Measurements from ENCODE around the gene PC.

PC gene

GRCh38 chr11:66852466-66853241, 105.5 kb downstream of the PC start:
- H3K4me1 ChIP-seq (ENCODE audit: control insufficient read depth in 1 of 2, insufficient read depth in 2 of 2, low read length in 2 of 2): peaks cover 5 to 9% of the 10 kb centered on the region in 2 donors
- no peaks in the 10 kb centered on the region for H3K9me3 ChIP-seq (ENCODE audit: control insufficient read depth in 1 of 2, low read length in 2 of 2)
- no peak overlapping the region for H3K4me3 ChIP-seq (ENCODE audit: low read depth in 1 of 2, low read length in 2 of 2)
- no peak overlapping the region for H3K9ac ChIP-seq (ENCODE audit: low read depth in 1 of 2, low read length in 2 of 2)
- no peaks in the 10 kb centered on the region for H3K27me3 ChIP-seq (ENCODE audit: control insufficient read depth in 1 of 2, insufficient read depth in 2 of 2, low read length in 2 of 2)
- H3K27ac ChIP-seq (ENCODE audit: low read depth, low read length): no peak overlapping the region
- H3K36me3 ChIP-seq (ENCODE audit: control insufficient read depth in 1 of 2, insufficient read depth in 2 of 2, low read length in 2 of 2): peaks cover 0 to 11% of the 10 kb centered on the region in 2 donors

GRCh38 chr11:66851698-66852465, 106.3 kb downstream of the PC start:
- H3K36me3 ChIP-seq (ENCODE audit: control insufficient read depth in 1 of 2, insufficient read depth in 2 of 2, low read length in 2 of 2): peaks cover 0 to 15% of the 10 kb centered on the region in 2 donors
- no peaks in the 10 kb centered on the region for H3K27me3 ChIP-seq (ENCODE audit: control insufficient read depth in 1 of 2, insufficient read depth in 2 of 2, low read length in 2 of 2)
- no peaks in the 10 kb centered on the region for H3K9me3 ChIP-seq (ENCODE audit: control insufficient read depth in 1 of 2, low read length in 2 of 2)
- H3K9ac ChIP-seq (ENCODE audit: low read depth in 1 of 2, low read length in 2 of 2): no peak overlapping the region
- H3K27ac ChIP-seq (ENCODE audit: low read depth, low read length): no peak overlapping the region
- H3K4me3 ChIP-seq (ENCODE audit: low read depth in 1 of 2, low read length in 2 of 2): no peak overlapping the region
- peaks cover 5 to 9% of the 10 kb centered on the region in 2 donors for H3K4me1 ChIP-seq (ENCODE audit: control insufficient read depth in 1 of 2, insufficient read depth in 2 of 2, low read length in 2 of 2)

- H3K4me3 ChIP-seq (ENCODE audit: low read depth in 1 of 2, low read length in 2 of 2): no peak overlapping the region
Observed at GRCh38 chr11:66851239-66851596, 107.0 kb downstream of the PC start.

GRCh38 chr11:66850588-66851238, 107.5 kb downstream of the PC start:
- H3K9ac ChIP-seq (ENCODE audit: low read depth in 1 of 2, low read length in 2 of 2): no peak overlapping the region
- no peak overlapping the region for H3K4me3 ChIP-seq (ENCODE audit: low read depth in 1 of 2, low read length in 2 of 2)
- H3K27ac ChIP-seq (ENCODE audit: low read depth, low read length): no peak overlapping the region
- H3K36me3 ChIP-seq (ENCODE audit: control insufficient read depth in 1 of 2, insufficient read depth in 2 of 2, low read length in 2 of 2): peaks cover 2 to 25% of the 10 kb centered on the region in 2 donors
- H3K27me3 ChIP-seq (ENCODE audit: control insufficient read depth in 1 of 2, insufficient read depth in 2 of 2, low read length in 2 of 2): no peaks in the 10 kb centered on the region
- peaks cover 3 to 6% of the 10 kb centered on the region in 2 donors for H3K4me1 ChIP-seq (ENCODE audit: control insufficient read depth in 1 of 2, insufficient read depth in 2 of 2, low read length in 2 of 2)
- no peaks in the 10 kb centered on the region for H3K9me3 ChIP-seq (ENCODE audit: control insufficient read depth in 1 of 2, low read length in 2 of 2)

More at GRCh38 chr11:66851239-66851596, 107.0 kb downstream of the PC start:
- no peaks in the 10 kb centered on the region for H3K27me3 ChIP-seq (ENCODE audit: control insufficient read depth in 1 of 2, insufficient read depth in 2 of 2, low read length in 2 of 2)
- no peak overlapping the region for H3K9ac ChIP-seq (ENCODE audit: low read depth in 1 of 2, low read length in 2 of 2)
- H3K9me3 ChIP-seq (ENCODE audit: control insufficient read depth in 1 of 2, low read length in 2 of 2): no peaks in the 10 kb centered on the region
- H3K27ac ChIP-seq (ENCODE audit: low read depth, low read length): no peak overlapping the region
- H3K4me1 ChIP-seq (ENCODE audit: control insufficient read depth in 1 of 2, insufficient read depth in 2 of 2, low read length in 2 of 2): peaks cover 5 to 9% of the 10 kb centered on the region in 2 donors
- H3K36me3 ChIP-seq (ENCODE audit: control insufficient read depth in 1 of 2, insufficient read depth in 2 of 2, low read length in 2 of 2): peaks cover 0 to 22% of the 10 kb centered on the region in 2 donors

- peaks cover 7 to 30% of the 10 kb centered on the region in 2 donors for H3K36me3 ChIP-seq (ENCODE audit: control insufficient read depth in 1 of 2, insufficient read depth in 2 of 2, low read length in 2 of 2)
- H3K27ac ChIP-seq (ENCODE audit: low read depth, low read length): no peak overlapping the region
- H3K9me3 ChIP-seq (ENCODE audit: control insufficient read depth in 1 of 2, low read length in 2 of 2): no peaks in the 10 kb centered on the region
- H3K9ac ChIP-seq (ENCODE audit: low read depth in 1 of 2, low read length in 2 of 2): no peak overlapping the region
- H3K4me1 ChIP-seq (ENCODE audit: control insufficient read depth in 1 of 2, insufficient read depth in 2 of 2, low read length in 2 of 2): peaks cover 0 to under 1% of the 10 kb centered on the region in 2 donors
- H3K27me3 ChIP-seq (ENCODE audit: control insufficient read depth in 1 of 2, insufficient read depth in 2 of 2, low read length in 2 of 2): no peaks in the 10 kb centered on the region
- no peak overlapping the region for H3K4me3 ChIP-seq (ENCODE audit: low read depth in 1 of 2, low read length in 2 of 2)
Observed at GRCh38 chr11:66850235-66850587, 108.0 kb downstream of the PC start.

- H3K4me1 ChIP-seq (ENCODE audit: control insufficient read depth in 1 of 2, insufficient read depth in 2 of 2, low read length in 2 of 2): peaks cover 2% of the 10 kb centered on the region in 2 donors
- H3K27ac ChIP-seq (ENCODE audit: low read depth, low read length): no peak overlapping the region
- no peaks in the 10 kb centered on the region for H3K27me3 ChIP-seq (ENCODE audit: control insufficient read depth in 1 of 2, insufficient read depth in 2 of 2, low read length in 2 of 2)
- no peak overlapping the region for H3K4me3 ChIP-seq (ENCODE audit: low read depth in 1 of 2, low read length in 2 of 2)
- H3K9ac ChIP-seq (ENCODE audit: low read depth in 1 of 2, low read length in 2 of 2): no peak overlapping the region
- H3K36me3 ChIP-seq (ENCODE audit: control insufficient read depth in 1 of 2, insufficient read depth in 2 of 2, low read length in 2 of 2): peaks cover 11 to 35% of the 10 kb centered on the region in 2 donors
- H3K9me3 ChIP-seq (ENCODE audit: control insufficient read depth in 1 of 2, low read length in 2 of 2): no peaks in the 10 kb centered on the region
Observed at GRCh38 chr11:66849501-66850234, 108.5 kb downstream of the PC start.

GRCh38 chr11:66848671-66849500, 109.3 kb downstream of the PC start:
- Histone ChIP-seq H3K27ac (ENCODE audit: low read depth, low read length) (no peak overlapping the region), H3K4me1 (ENCODE audit: control insufficient read depth in 1 of 2, insufficient read depth in 2 of 2, low read length in 2 of 2) (peaks cover 10% of the 10 kb centered on the region in 2 donors), H3K27me3 (ENCODE audit: control insufficient read depth in 1 of 2, insufficient read depth in 2 of 2, low read length in 2 of 2) (no peaks in the 10 kb centered on the region), H3K9me3 (ENCODE audit: control insufficient read depth in 1 of 2, low read length in 2 of 2) (no peaks in the 10 kb centered on the region), H3K36me3 (ENCODE audit: control insufficient read depth in 1 of 2, insufficient read depth in 2 of 2, low read length in 2 of 2) (peaks cover 11 to 35% of the 10 kb centered on the region in 2 donors), H3K4me3 (ENCODE audit: low read depth in 1 of 2, low read length in 2 of 2) (no peak overlapping the region), H3K9ac (ENCODE audit: low read depth in 1 of 2, low read length in 2 of 2) (no peak overlapping the region)

- H3K9ac ChIP-seq (ENCODE audit: low read depth in 1 of 2, low read length in 2 of 2): no peak overlapping the region
- peaks cover 12 to 13% of the 10 kb centered on the region in 2 donors for H3K4me1 ChIP-seq (ENCODE audit: control insufficient read depth in 1 of 2, insufficient read depth in 2 of 2, low read length in 2 of 2)
- no peak overlapping the region for H3K4me3 ChIP-seq (ENCODE audit: low read depth in 1 of 2, low read length in 2 of 2)
- no peaks in the 10 kb centered on the region for H3K27me3 ChIP-seq (ENCODE audit: control insufficient read depth in 1 of 2, insufficient read depth in 2 of 2, low read length in 2 of 2)
- no peak overlapping the region for H3K27ac ChIP-seq (ENCODE audit: low read depth, low read length)
- peaks cover 11 to 35% of the 10 kb centered on the region in 2 donors for H3K36me3 ChIP-seq (ENCODE audit: control insufficient read depth in 1 of 2, insufficient read depth in 2 of 2, low read length in 2 of 2)
- H3K9me3 ChIP-seq (ENCODE audit: control insufficient read depth in 1 of 2, low read length in 2 of 2): no peaks in the 10 kb centered on the region
Observed at GRCh38 chr11:66847461-66848232, 110.5 kb downstream of the PC start.

- Histone ChIP-seq H3K9ac (ENCODE audit: low read depth in 1 of 2, low read length in 2 of 2) (no peak overlapping the region), H3K36me3 (ENCODE audit: control insufficient read depth in 1 of 2, insufficient read depth in 2 of 2, low read length in 2 of 2) (peaks cover 11 to 35% of the 10 kb centered on the region in 2 donors), H3K27ac (ENCODE audit: low read depth, low read length) (no peak overlapping the region), H3K4me3 (ENCODE audit: low read depth in 1 of 2, low read length in 2 of 2) (no peak overlapping the region), H3K9me3 (ENCODE audit: control insufficient read depth in 1 of 2, low read length in 2 of 2) (no peaks in the 10 kb centered on the region), H3K27me3 (ENCODE audit: control insufficient read depth in 1 of 2, insufficient read depth in 2 of 2, low read length in 2 of 2) (no peaks in the 10 kb centered on the region), H3K4me1 (ENCODE audit: control insufficient read depth in 1 of 2, insufficient read depth in 2 of 2, low read length in 2 of 2) (peaks cover 21% of the 10 kb centered on the region in 2 donors)
Observed at GRCh38 chr11:66846671-66847091, 111.5 kb downstream of the PC start.
